Measurements from ENCODE around the gene OR5B12. TPM values are rescaled to one million over a fixed set of nuclear protein-coding genes. Genes with fewer than 3 reads are reported as not detected.

Gene OR5B12
- total RNA-seq = not detected
- long read RNA-seq = 0 reads

DNA sequence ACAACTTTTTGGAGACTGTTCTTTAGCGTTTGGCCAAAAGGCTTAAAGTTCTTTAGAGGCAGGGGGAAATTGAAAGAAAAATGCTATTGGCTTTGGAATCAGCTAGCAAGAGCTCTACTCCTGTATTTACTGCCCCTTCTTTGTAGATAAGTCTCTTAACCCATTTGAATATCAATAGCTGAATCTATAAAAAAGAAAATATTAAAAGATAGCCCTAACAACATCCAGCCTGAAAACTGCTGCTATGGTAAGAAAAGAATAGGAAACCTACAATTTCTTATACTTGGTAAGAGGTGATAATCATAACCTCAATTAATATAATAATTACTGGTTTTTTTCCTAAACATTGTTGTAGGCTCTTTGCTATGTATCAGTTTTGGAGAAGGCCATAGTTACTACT, at the start of gene OR5B12:
Gene OR5B12, minus strand, starts transcription at position 101 of the 400 bp plus-strand sequence. CDS start 2,085 bp downstream, outside the sequence.
- no peak within 1 kb of the TSS for H3K4me3 ChIP-seq
- TF ChIP-seq, protein P1, sequence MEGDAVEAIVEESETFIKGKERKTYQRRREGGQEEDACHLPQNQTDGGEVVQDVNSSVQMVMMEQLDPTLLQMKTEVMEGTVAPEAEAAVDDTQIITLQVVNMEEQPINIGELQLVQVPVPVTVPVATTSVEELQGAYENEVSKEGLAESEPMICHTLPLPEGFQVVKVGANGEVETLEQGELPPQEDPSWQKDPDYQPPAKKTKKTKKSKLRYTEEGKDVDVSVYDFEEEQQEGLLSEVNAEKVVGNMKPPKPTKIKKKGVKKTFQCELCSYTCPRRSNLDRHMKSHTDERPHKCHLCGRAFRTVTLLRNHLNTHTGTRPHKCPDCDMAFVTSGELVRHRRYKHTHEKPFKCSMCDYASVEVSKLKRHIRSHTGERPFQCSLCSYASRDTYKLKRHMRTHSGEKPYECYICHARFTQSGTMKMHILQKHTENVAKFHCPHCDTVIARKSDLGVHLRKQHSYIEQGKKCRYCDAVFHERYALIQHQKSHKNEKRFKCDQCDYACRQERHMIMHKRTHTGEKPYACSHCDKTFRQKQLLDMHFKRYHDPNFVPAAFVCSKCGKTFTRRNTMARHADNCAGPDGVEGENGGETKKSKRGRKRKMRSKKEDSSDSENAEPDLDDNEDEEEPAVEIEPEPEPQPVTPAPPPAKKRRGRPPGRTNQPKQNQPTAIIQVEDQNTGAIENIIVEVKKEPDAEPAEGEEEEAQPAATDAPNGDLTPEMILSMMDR (IDR thresholded peaks at IDR 0.05; ENCODE audit: borderline replicate concordance) = no peak
- no peak within 1 kb of the TSS for H3K27ac ChIP-seq (replicated peaks)
- no peak for DNase-seq
- no peaks in the 10 kb centered on the region for H3K36me3 ChIP-seq
- H3K9me3 ChIP-seq (replicated peaks) = peaks cover 47% of the 10 kb centered on the region
- no peaks in the 10 kb centered on the region for H3K27me3 ChIP-seq (ENCODE audit: low read depth)
- no peaks in the 10 kb centered on the region for H3K4me1 ChIP-seq
- intact Hi-C loops (cut with micrococcal nuclease) = no loop called here

- Histone ChIP-seq H3K9me3 (replicated peaks) (no peaks in the 10 kb centered on the region), H3K36me3 (no peaks in the 10 kb centered on the region), H3K27ac (replicated peaks) (no peak overlapping the region), H3K4me1 (peaks cover 3% of the 10 kb centered on the region), H3K27me3 (ENCODE audit: low read depth) (no peaks in the 10 kb centered on the region), H3K4me3 (no peak overlapping the region)
- intact Hi-C loops (cut with micrococcal nuclease) = no loop called here
- no peak for DNase-seq
- TF ChIP-seq, protein P1 (IDR thresholded peaks at IDR 0.05; ENCODE audit: borderline replicate concordance) = no peak
Measured at GRCh38 chr11:58490827-58491226, 48.8 kb upstream of the OR5B12 start.

DNA sequence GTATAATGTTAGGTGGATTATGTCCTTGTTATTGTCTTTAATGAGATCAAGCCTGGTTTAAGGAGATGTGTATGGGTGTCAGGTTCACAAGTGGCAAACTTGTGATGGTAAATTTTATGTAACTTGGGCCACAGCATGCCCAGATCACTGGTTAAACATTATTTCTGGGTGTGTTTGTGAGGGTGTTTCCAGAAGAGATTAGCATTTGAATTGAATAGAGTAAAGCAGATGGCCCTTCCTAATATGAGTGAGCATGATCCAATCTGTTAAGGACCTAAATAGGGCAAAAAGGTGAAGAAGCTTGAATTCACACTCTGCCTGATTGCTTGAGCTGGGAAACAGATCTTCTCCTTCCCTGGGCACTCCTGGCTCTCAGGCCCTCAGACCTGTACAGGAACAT, 45.1 kb upstream of the OR5B12 start:
- no peak overlapping the region for H3K27ac ChIP-seq (replicated peaks)
- TF ChIP-seq, protein P1 (IDR thresholded peaks at IDR 0.05; ENCODE audit: borderline replicate concordance) = no peak
- H3K4me1 ChIP-seq = no peaks in the 10 kb centered on the region
- no peaks in the 10 kb centered on the region for H3K27me3 ChIP-seq (ENCODE audit: low read depth)
- no peak for DNase-seq
- intact Hi-C loops (cut with micrococcal nuclease) = no loop called here
- H3K9me3 ChIP-seq (replicated peaks) = no peaks in the 10 kb centered on the region
- no peaks in the 10 kb centered on the region for H3K36me3 ChIP-seq
- H3K4me3 ChIP-seq = no peak overlapping the region

DNA sequence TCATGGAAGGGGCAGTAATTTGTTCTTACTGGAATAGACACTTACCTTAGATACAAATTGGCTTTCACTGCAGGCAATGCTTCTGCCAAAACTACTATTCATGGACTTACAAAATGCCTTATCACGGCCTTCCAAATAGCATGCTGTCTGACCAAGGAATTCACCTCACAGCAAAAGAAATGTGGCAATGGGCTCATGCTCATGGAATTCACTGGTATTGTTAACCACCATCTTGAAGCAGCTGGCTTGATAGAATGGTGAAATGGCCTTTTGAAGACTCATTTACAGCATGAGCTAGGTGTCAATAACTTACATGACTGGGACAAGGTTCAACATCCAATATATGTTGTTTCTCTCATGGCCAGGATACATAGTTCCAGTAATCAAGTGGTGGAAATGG, 43.9 kb upstream of the OR5B12 start:
- no peaks in the 10 kb centered on the region for H3K36me3 ChIP-seq
- DNase-seq = no peak
- no peaks in the 10 kb centered on the region for H3K4me1 ChIP-seq
- intact Hi-C loops (cut with micrococcal nuclease) = no loop called here
- H3K9me3 ChIP-seq (replicated peaks) = no peaks in the 10 kb centered on the region
- TF ChIP-seq, protein P1 (IDR thresholded peaks at IDR 0.05; ENCODE audit: borderline replicate concordance) = no peak
- no peaks in the 10 kb centered on the region for H3K27me3 ChIP-seq (ENCODE audit: low read depth)
- no peak overlapping the region for H3K4me3 ChIP-seq
- no peak overlapping the region for H3K27ac ChIP-seq (replicated peaks)

GRCh38 chr11:58471892-58472291, 29.9 kb upstream of the OR5B12 start:
- Histone ChIP-seq H3K4me1 (no peaks in the 10 kb centered on the region), H3K27ac (replicated peaks) (no peak overlapping the region), H3K4me3 (no peak overlapping the region), H3K36me3 (no peaks in the 10 kb centered on the region), H3K9me3 (replicated peaks) (peaks cover 41% of the 10 kb centered on the region), H3K27me3 (ENCODE audit: low read depth) (no peaks in the 10 kb centered on the region)
- intact Hi-C loops (cut with micrococcal nuclease) = no loop called here
- no peak for DNase-seq
- TF ChIP-seq, protein P1 (IDR thresholded peaks at IDR 0.05; ENCODE audit: borderline replicate concordance) = no peak

DNA sequence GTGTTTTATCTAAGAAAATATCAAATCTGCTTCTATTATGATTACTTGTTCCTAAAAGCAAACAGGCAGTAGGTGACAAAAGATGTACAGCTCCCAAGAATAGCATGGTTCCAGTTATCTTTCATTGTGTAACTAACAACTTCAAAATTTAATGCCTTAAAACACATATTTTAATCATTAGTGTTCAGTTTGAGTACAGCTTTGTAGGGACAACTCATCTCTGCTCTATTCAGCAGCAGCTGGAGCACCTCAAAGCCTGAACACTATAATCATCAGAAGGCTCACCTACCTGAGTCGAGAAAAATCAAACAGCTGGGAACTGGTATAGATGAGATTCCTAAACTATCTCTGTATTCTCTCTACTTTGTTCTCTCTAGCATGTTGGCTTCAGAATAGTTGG, 24.3 kb upstream of the OR5B12 start:
- H3K27me3 ChIP-seq (ENCODE audit: low read depth) = no peaks in the 10 kb centered on the region
- DNase-seq = no peak
- no peaks in the 10 kb centered on the region for H3K4me1 ChIP-seq
- TF ChIP-seq, protein P1 (IDR thresholded peaks at IDR 0.05; ENCODE audit: borderline replicate concordance) = no peak
- peaks cover 26% of the 10 kb centered on the region for H3K9me3 ChIP-seq (replicated peaks)
- intact Hi-C loops (cut with micrococcal nuclease) = no loop called here
- no peaks in the 10 kb centered on the region for H3K36me3 ChIP-seq
- no peak overlapping the region for H3K27ac ChIP-seq (replicated peaks)
- no peak overlapping the region for H3K4me3 ChIP-seq
